ENCODE data around the gene MX2. TPM values are rescaled to one million over a fixed set of nuclear protein-coding genes. Genes with fewer than 3 reads are reported as not detected.

The MX2 gene
- total RNA-seq, 2 experiments from 2014 or later, result 9.2 to 10.3 TPM

- no peak for TF ChIP-seq CTCF (IDR thresholded peaks at IDR 0.05)
- Mint-ChIP-seq H3K4me1 (ENCODE audit: low read depth) (peaks cover 60% of the 10 kb centered on the region), H3K36me3 (ENCODE audit: low read depth) (peaks cover 3% of the 10 kb centered on the region), H3K4me3 (no peak overlapping the region), H3K27ac (no peak overlapping the region), H3K9me3 (no peaks in the 10 kb centered on the region), H3K27me3 (no peaks in the 10 kb centered on the region)
- ChIA-PET CTCF (interaction anchor here (0.8 to 2.6 kb wide), 3 partner anchors 13 to 89 kb away, joined by 3 to 10 read pairs (median 5); no protein-coding TSS in a partner anchor), POLR2A (no interaction called here)
- no peak for ATAC-seq
- DNase-seq, result no peak
- intact Hi-C loops (cut with micrococcal nuclease), result no loop called here
Measured at GRCh38 chr21:41371685-41372030, 9.8 kb downstream of the MX2 start.

- ATAC-seq (no peak), DNase-seq (no peak)
- Mint-ChIP-seq H3K4me1 (ENCODE audit: low read depth) (peaks cover 49% of the 10 kb centered on the region), H3K27ac (no peak overlapping the region), H3K4me3 (no peak overlapping the region), H3K36me3 (ENCODE audit: low read depth) (peaks cover 7% of the 10 kb centered on the region), H3K27me3 (no peaks in the 10 kb centered on the region), H3K9me3 (no peaks in the 10 kb centered on the region)
- no peak for TF ChIP-seq CTCF (IDR thresholded peaks at IDR 0.05)
- intact Hi-C loops (cut with micrococcal nuclease), result no loop called here
- CTCF ChIA-PET, result interaction anchor here (1.4 to 2.6 kb wide), 3 partner anchors 38 to 90 kb away, joined by 4 to 10 read pairs (median 5); no protein-coding TSS in a partner anchor
- POLR2A ChIA-PET, result interaction anchor here (1.7 kb wide), 1 partner anchor 54 kb away, joined by 4 read pairs; no protein-coding TSS in a partner anchor
Measured at GRCh38 chr21:41373253-41373652, 11.4 kb downstream of the MX2 start.

DNA sequence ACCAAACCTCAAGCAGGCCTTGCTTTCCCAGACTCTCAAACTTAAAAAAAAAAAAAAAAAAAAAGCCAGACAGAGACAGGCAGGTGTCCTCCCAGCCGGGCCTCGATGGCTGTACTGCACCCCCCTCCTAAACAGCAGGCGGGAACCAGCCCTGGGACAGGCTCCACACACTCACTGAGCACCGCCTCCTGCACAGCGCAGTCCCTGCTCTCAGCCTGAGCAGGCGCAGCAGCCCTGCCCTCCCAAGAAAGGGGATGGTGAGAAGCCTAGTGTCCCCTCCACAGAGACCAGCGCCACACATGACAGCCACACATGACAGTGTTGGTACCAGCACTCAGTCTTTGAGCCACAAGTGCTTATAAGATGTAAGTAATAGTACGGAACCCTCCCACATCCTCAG, 11.9 kb downstream of the MX2 start:
- H3K27me3 Mint-ChIP-seq, result no peaks in the 10 kb centered on the region
- no peaks in the 10 kb centered on the region for H3K9me3 Mint-ChIP-seq
- ChIA-PET CTCF (interaction anchor here (1.4 kb wide), 1 partner anchor 45 kb away, joined by 4 read pairs; no protein-coding TSS in a partner anchor), POLR2A (interaction anchor here (1.7 kb wide), 1 partner anchor 53 kb away, joined by 4 read pairs; no protein-coding TSS in a partner anchor)
- DNase-seq (no peak), ATAC-seq (no peak)
- H3K36me3 Mint-ChIP-seq (ENCODE audit: low read depth), result peaks cover 7% of the 10 kb centered on the region
- no peak overlapping the region for H3K4me3 Mint-ChIP-seq
- TF ChIP-seq CTCF (IDR thresholded peaks at IDR 0.05), result no peak
- intact Hi-C loops (cut with micrococcal nuclease), result no loop called here
- no peak overlapping the region for H3K27ac Mint-ChIP-seq
- peaks cover 44% of the 10 kb centered on the region for H3K4me1 Mint-ChIP-seq (ENCODE audit: low read depth)

GRCh38 chr21:41374177-41374712, 12.4 kb downstream of the MX2 start:
- no peak for ATAC-seq
- peaks cover 40% of the 10 kb centered on the region for H3K4me1 Mint-ChIP-seq (ENCODE audit: low read depth)
- intact Hi-C loops (cut with micrococcal nuclease), result no loop called here
- CTCF ChIA-PET, result no interaction called here
- POLR2A ChIA-PET, result interaction anchor here (1.7 kb wide), 1 partner anchor 53 kb away, joined by 4 read pairs; no protein-coding TSS in a partner anchor
- H3K27me3 Mint-ChIP-seq, result no peaks in the 10 kb centered on the region
- no peak overlapping the region for H3K4me3 Mint-ChIP-seq
- no peak for TF ChIP-seq CTCF (IDR thresholded peaks at IDR 0.05)
- peaks cover 7% of the 10 kb centered on the region for H3K36me3 Mint-ChIP-seq (ENCODE audit: low read depth)
- no peak overlapping the region for H3K27ac Mint-ChIP-seq
- DNase-seq, result no peak
- no peaks in the 10 kb centered on the region for H3K9me3 Mint-ChIP-seq

GRCh38 chr21:41374867-41375533, 13.2 kb downstream of the MX2 start:
- ATAC-seq, result peak; percentile 79
- Mint-ChIP-seq H3K27ac (peak overlapping the region; percentile 8), H3K9me3 (no peaks in the 10 kb centered on the region), H3K36me3 (ENCODE audit: low read depth) (peaks cover 7% of the 10 kb centered on the region), H3K4me3 (no peak overlapping the region), H3K27me3 (no peaks in the 10 kb centered on the region), H3K4me1 (ENCODE audit: low read depth) (peaks cover 36% of the 10 kb centered on the region)
- intact Hi-C loops (cut with micrococcal nuclease), result no loop called here
- CTCF ChIA-PET, result no interaction called here
- POLR2A ChIA-PET, result no interaction called here
- peak; percentile 65 for DNase-seq
- TF ChIP-seq CTCF (IDR thresholded peaks at IDR 0.05), result no peak
